ENCODE measurements around the gene CYSRT1.

DNA sequence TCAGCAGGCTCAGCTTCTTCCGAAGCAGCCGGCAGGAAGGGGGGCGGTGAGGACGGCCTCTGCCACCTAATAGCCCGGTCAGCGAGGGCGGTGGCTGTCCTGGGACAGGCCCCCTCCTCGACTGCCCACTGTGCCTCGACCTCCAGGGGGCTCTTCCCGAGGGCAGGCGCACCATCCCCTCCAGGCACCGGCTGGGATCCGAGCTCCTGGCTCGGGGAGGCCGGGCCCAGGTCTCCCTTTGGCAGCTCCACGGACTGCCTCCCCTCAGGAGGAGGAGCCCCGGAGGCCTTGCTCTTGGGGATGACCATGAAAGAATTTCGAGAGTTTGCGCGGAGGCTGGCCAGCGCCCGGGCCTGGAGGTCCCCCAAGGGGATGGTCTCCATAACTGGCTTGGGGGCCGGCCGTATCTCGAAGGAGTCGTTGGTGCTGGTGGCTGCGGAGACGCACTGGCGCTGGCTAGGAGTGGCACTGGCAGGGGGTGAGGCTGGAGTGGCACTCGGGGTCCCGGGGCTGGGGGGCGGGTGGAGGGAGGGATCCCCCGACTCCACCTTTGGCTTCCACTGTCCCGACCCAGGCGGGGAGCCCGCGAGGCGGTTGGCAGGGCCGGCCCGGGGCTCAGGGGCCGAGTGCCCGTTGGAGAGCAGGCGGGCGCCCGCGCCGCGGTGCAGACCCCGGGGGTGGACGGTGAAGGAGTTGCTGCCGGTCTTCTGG lies 25.4 kb upstream of the CYSRT1 start:
- TF ChIP-seq POLR2A (IDR thresholded peaks at IDR 0.05; ENCODE audit: low read depth, low read length) (no peak), POLR2AphosphoS5 (IDR thresholded peaks at IDR 0.05; ENCODE audit: low read depth, low read length) (no peak), TAF1 (IDR thresholded peaks at IDR 0.05; ENCODE audit: borderline replicate concordance, low read depth, low read length) (no peak)
